SK-N-SH (cell line): ENCODE results near the gene GCNT3. TPM values are rescaled to one million over a fixed set of nuclear protein-coding genes. Genes with fewer than 3 reads are reported as not detected.

Experiments
- CTCF ChIA-PET: fragments of 300-600, 350-600 bp; formaldehyde crosslinking; extraction: SDS; loops from one replicate; lab custom pipeline; 2021; lab: Yijun Ruan, JAX
- POLR2A ChIA-PET: fragments of 350-600 bp; sonication (Branson Sonifier 250); formaldehyde crosslinking; extraction: SDS; loops from one replicate; lab custom pipeline; 2020; ENCODE audit warnings: antibody characterized with exemption, inconsistent platforms; lab: Yijun Ruan, JAX
- DNase-seq: peaks from one replicate; pipeline ENCODE4 v3.0.0; 2012
- H2AFZ ChIP-seq: fragments of 200-600 bp; sonication (generic); 2 replicates; pipeline ENCODE4 v1.8.1; 2016; ENCODE audit warnings: antibody characterized with exemption, mild to moderate bottlenecking, low read depth
- H3F3A ChIP-seq: fragments of 200-600 bp; sonication (generic); replicated peaks from 2 replicates; pipeline ENCODE3; 2016; ENCODE audit warnings: antibody characterized with exemption, mild to moderate bottlenecking; ENCODE audit not compliant: insufficient read depth
- H3K27ac ChIP-seq, 2 experiments: fragments of 200-500 bp in 1 of 2; fragments of 200-600 bp in 1 of 2; sonication (Bioruptor generic) in 1 of 2; sonication (generic), shearing (Covaris generic) in 1 of 2; 2 replicates each; pipeline versions ENCODE4 v1.5.1 to v1.6.1; 2014 to 2016; ENCODE audit warnings: low read depth in 2 of 2, inconsistent platforms in 1 of 2, low read length in 1 of 2, mild to moderate bottlenecking in 1 of 2, mixed read lengths in 1 of 2
- H3K27me3 ChIP-seq: fragments of 200-600 bp; sonication (generic), shearing (Covaris generic); 2 replicates; pipeline ENCODE4 v1.6.1; 2016; ENCODE audit warnings: mixed run types; ENCODE audit not compliant: insufficient read depth
- H3K36me3 ChIP-seq, 2 experiments: fragments of 200-500 bp in 1 of 2; fragments of 200-600 bp in 1 of 2; sonication (Bioruptor generic) in 1 of 2; sonication (generic) in 1 of 2; replicated peaks in 1 of 2; 2 replicates each; pipeline versions ENCODE3 to v1.5.1; 2014 to 2016; ENCODE audit warnings: low read length in 1 of 2, mild to moderate bottlenecking in 1 of 2; ENCODE audit not compliant: insufficient read depth in 2 of 2, control insufficient read depth in 1 of 2
- H3K4me1 ChIP-seq, 2 experiments: fragments of 200-500 bp in 1 of 2; fragments of 200-600 bp in 1 of 2; sonication (Bioruptor generic) in 1 of 2; sonication (generic), shearing (Covaris generic) in 1 of 2; 2 replicates each; pipeline versions ENCODE4 v1.5.1 to v1.6.1; 2014 to 2016; ENCODE audit warnings: low read depth in 1 of 2, low read length in 1 of 2, mixed run types in 1 of 2; ENCODE audit not compliant: insufficient read depth in 2 of 2, control insufficient read depth in 1 of 2
- H3K4me2 ChIP-seq: fragments of 200-600 bp; sonication (generic), shearing (Covaris generic); 2 replicates; pipeline ENCODE4 v1.6.1; 2017; ENCODE audit warnings: mixed run types
- H3K4me3 ChIP-seq, 2 experiments: fragments of 200-500 bp in 1 of 2; fragments of 200-600 bp in 1 of 2; sonication (Bioruptor generic) in 1 of 2; sonication (generic), shearing (Covaris generic) in 1 of 2; 2 replicates each; pipeline versions ENCODE4 v1.5.1 to v1.8.1; 2014 to 2016; ENCODE audit warnings: low read depth in 2 of 2, inconsistent platforms in 1 of 2, low read length in 1 of 2, mild to moderate bottlenecking in 1 of 2, mixed read lengths in 1 of 2, moderate library complexity in 1 of 2
- H3K79me2 ChIP-seq: fragments of 200-600 bp; sonication (generic); 2 replicates; pipeline ENCODE4 v1.8.1; 2017; ENCODE audit warnings: mild to moderate bottlenecking; ENCODE audit not compliant: insufficient read depth
- H3K9ac ChIP-seq: fragments of 200-600 bp; sonication (generic); 2 replicates; pipeline ENCODE4 v1.6.1; 2017; ENCODE audit warnings: mixed run types
- H3K9me2 ChIP-seq: fragments of 200-600 bp; sonication (generic); 2 replicates; pipeline ENCODE4 v1.6.1; 2017; ENCODE audit warnings: mixed run types
- H3K9me3 ChIP-seq: fragments of 200-600 bp; sonication (generic); 2 replicates; pipeline ENCODE4 v1.6.1; 2017; ENCODE audit warnings: mixed run types, mild to moderate bottlenecking, moderate library complexity
- H4K20me1 ChIP-seq: fragments of 200-600 bp; sonication (generic); 2 replicates; pipeline ENCODE4 v1.6.1; 2017; ENCODE audit warnings: mild to moderate bottlenecking, mixed run types; ENCODE audit not compliant: insufficient read depth
- CHD2 ChIP-seq: fragments of 150-350 bp; IDR thresholded peaks from 2 replicates; pipeline ENCODE4 v1.6.1; 2018; ENCODE audit warnings: low read length; ENCODE audit not compliant: partially characterized antibody
- ELF1 ChIP-seq: IDR thresholded peaks from 2 replicates; pipeline ENCODE4 v1.4.0; 2012
- EP300 ChIP-seq, 2 experiments: IDR thresholded peaks; 2 replicates each; pipeline versions ENCODE4 v1.4.0 to v1.6.1; 2012; ENCODE audit warnings: borderline replicate concordance in 1 of 2, low read depth in 1 of 2, low read length in 1 of 2
- EZH2phosphoT487 ChIP-seq: fragments of 200-600 bp; sonication (generic); IDR thresholded peaks from 2 replicates; pipeline ENCODE4 v1.6.1; 2017; ENCODE audit warnings: low read depth, mixed run types, mild to moderate bottlenecking, antibody characterized with exemption, moderate library complexity, borderline replicate concordance
- FOSL2 ChIP-seq: IDR thresholded peaks from 2 replicates; pipeline ENCODE4 v1.4.0; 2012; ENCODE audit warnings: low read depth, mild to moderate bottlenecking, moderate library complexity, borderline replicate concordance
- FOXJ3 ChIP-seq: sonication (generic); formaldehyde crosslinking; IDR thresholded peaks from 2 replicates; pipeline ENCODE4 v1.5.1; 2020; ENCODE audit warnings: mild to moderate bottlenecking, missing genetic modification reagents
- FOXM1 ChIP-seq: IDR thresholded peaks from 2 replicates; pipeline ENCODE4 v1.4.0; 2012; ENCODE audit warnings: low read depth, mild to moderate bottlenecking
- GABPA ChIP-seq: IDR thresholded peaks from 2 replicates; pipeline ENCODE4 v1.4.0; 2012; ENCODE audit warnings: low read depth, mild to moderate bottlenecking
- GATA2 ChIP-seq: sonication (generic); formaldehyde crosslinking; IDR thresholded peaks from 2 replicates; pipeline ENCODE4 v1.5.0; 2020; ENCODE audit warnings: mild to moderate bottlenecking, missing genetic modification reagents
- JUND ChIP-seq: IDR thresholded peaks from 2 replicates; pipeline ENCODE4 v1.4.0; 2012
- MEF2A ChIP-seq: IDR thresholded peaks from 2 replicates; pipeline ENCODE4 v1.4.0; 2012; ENCODE audit warnings: low read depth, borderline replicate concordance
- NFIC ChIP-seq: IDR thresholded peaks from 2 replicates; pipeline ENCODE4 v1.4.0; 2012; ENCODE audit warnings: borderline replicate concordance
- REST ChIP-seq: IDR thresholded peaks from 2 replicates; pipeline ENCODE4 v1.6.1; 2012; ENCODE audit warnings: mild to moderate bottlenecking, low read depth, low read length, moderate library complexity
- SIN3A ChIP-seq: IDR thresholded peaks from 2 replicates; pipeline ENCODE4 v1.6.1; 2012; ENCODE audit warnings: low read depth, mild to moderate bottlenecking, low read length, moderate library complexity, borderline replicate concordance
- TEAD4 ChIP-seq: IDR thresholded peaks from 2 replicates; pipeline ENCODE4 v1.4.0; 2012; ENCODE audit warnings: mild to moderate bottlenecking, borderline replicate concordance; ENCODE audit not compliant: insufficient read depth
- USF2 ChIP-seq: fragments of 150-350 bp; IDR thresholded peaks from 2 replicates; pipeline ENCODE4 v1.6.1; 2017; ENCODE audit warnings: antibody characterized with exemption, low read length, low read depth, borderline replicate concordance
- WGBS: methylation state at CpG from one replicate; pipeline ENCODE4 v1.1.6; 2017; ENCODE audit warnings: low lambda C conversion rate; 5-methylcytosine and 5-hydroxymethylcytosine counted together
- polyA plus RNA-seq, 3 experiments: library from polyadenylated mRNA; depleted of rRNA; stranded (reverse); fragments of >200 nt; gene quantifications; 2 replicates each; pipeline ENCODE4 v1.2.3, GENCODE V29; 2012
- TF ChIP-seq, protein P1 (sequence below): IDR thresholded peaks from 2 replicates; pipeline ENCODE4 v1.4.0; 2012; ENCODE audit warnings: low read depth, borderline replicate concordance
- TF ChIP-seq, protein P2 (sequence below): fragments of 200-600 bp; sonication (generic); IDR thresholded peaks from 2 replicates; pipeline ENCODE4 v1.6.1; 2017; ENCODE audit warnings: antibody characterized with exemption, mild to moderate bottlenecking, moderate library complexity

GCNT3 gene
- polyA plus RNA-seq, 1 of the 3 experiments (the other 2 are of a cell fraction): not detected

DNA sequence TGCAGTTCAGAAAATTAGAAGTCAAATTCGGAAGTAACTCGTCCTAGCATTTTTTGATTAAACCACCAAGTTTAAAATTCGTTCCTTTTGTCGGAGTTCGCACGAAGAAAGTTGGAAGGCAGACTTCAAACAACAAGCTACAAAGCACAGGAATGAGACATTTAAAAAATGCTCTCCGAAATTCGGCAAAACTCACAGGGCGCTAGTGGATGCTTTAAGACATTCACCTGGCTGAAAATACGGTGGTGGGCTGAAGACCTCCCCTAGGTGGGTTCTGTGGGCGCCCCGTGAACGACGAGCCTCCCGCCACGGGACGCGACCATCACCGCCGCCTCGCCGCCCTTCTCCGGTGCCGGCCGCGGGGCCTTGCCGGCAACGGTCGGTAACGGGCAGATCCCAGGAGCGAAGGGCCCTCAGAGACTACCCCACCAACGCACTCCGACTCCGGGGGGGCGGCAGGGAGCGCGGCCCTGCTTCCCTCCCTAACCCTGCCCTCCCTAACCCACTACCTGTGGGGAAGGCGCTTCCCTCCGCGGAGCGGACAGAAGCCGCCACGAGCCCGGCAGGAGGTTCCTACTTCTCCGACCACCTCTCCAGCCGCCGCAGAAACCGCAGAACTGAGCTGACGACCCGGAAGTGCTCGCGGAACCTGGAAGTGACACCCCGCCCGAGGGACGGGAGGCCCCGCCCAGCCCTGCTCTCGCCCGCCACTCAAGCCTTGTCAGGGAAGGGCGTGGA lies 45.5 kb downstream of the GCNT3 start, which contains the start of gene GTF2A2 (continued):
- TF ChIP-seq GABPA (peak; percentile 89), NFIC (no peak), EP300 (IDR thresholded peaks at IDR 0.05; ENCODE audit: borderline replicate concordance in 1 of 2, low read depth in 1 of 2, low read length in 1 of 2) (peak in 1 of 2 experiments; percentile 42; a peak in 2 of 4 replicates), FOXJ3 (CRISPR knock-in tag) (no peak), USF2 (no peak), FOSL2 (no peak), TEAD4 (0 out of 2 replicates have a peak, but pooled peaks have one; percentile 10), FOXM1 (0 out of 2 replicates have a peak, but pooled peaks have one; percentile 43), MEF2A (no peak), SIN3A (peak; percentile 74; the same call in 1 of the 2 replicates)
- TF ChIP-seq, protein P1, sequence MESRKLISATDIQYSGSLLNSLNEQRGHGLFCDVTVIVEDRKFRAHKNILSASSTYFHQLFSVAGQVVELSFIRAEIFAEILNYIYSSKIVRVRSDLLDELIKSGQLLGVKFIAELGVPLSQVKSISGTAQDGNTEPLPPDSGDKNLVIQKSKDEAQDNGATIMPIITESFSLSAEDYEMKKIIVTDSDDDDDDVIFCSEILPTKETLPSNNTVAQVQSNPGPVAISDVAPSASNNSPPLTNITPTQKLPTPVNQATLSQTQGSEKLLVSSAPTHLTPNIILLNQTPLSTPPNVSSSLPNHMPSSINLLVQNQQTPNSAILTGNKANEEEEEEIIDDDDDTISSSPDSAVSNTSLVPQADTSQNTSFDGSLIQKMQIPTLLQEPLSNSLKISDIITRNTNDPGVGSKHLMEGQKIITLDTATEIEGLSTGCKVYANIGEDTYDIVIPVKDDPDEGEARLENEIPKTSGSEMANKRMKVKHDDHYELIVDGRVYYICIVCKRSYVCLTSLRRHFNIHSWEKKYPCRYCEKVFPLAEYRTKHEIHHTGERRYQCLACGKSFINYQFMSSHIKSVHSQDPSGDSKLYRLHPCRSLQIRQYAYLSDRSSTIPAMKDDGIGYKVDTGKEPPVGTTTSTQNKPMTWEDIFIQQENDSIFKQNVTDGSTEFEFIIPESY: no peak

GRCh38 chr15:59657635-59658125 lies 46.1 kb downstream of the GCNT3 start:
- POLR2A ChIA-PET: interaction anchor here (0.8 to 1.3 kb wide), 4 partner anchors 8 to 31 kb away, joined by 3 to 5 read pairs (median 3); partner anchors contain the start of gene BNIP2
- peak overlapping the region; percentile 94; the same call in 1 of the 2 replicates for H3K9ac ChIP-seq
- peak overlapping the region; percentile 92 to 94; a peak in 3 of 4 replicates for H3K4me3 ChIP-seq
- DNase-seq: no peak
- H3K79me2 ChIP-seq: peaks cover 46% of the 10 kb centered on the region
- H3K36me3 ChIP-seq: peaks cover 41 to 51% of the 10 kb centered on the region in 2 experiments
- peaks cover 45% of the 10 kb centered on the region for H3F3A ChIP-seq
- peak overlapping the region; percentile 83; the same call in 1 of the 2 replicates for H3K4me2 ChIP-seq
- peak overlapping the region; percentile 26 to 72; a peak in 3 of 4 replicates for H3K27ac ChIP-seq
- TF ChIP-seq, protein P2, sequence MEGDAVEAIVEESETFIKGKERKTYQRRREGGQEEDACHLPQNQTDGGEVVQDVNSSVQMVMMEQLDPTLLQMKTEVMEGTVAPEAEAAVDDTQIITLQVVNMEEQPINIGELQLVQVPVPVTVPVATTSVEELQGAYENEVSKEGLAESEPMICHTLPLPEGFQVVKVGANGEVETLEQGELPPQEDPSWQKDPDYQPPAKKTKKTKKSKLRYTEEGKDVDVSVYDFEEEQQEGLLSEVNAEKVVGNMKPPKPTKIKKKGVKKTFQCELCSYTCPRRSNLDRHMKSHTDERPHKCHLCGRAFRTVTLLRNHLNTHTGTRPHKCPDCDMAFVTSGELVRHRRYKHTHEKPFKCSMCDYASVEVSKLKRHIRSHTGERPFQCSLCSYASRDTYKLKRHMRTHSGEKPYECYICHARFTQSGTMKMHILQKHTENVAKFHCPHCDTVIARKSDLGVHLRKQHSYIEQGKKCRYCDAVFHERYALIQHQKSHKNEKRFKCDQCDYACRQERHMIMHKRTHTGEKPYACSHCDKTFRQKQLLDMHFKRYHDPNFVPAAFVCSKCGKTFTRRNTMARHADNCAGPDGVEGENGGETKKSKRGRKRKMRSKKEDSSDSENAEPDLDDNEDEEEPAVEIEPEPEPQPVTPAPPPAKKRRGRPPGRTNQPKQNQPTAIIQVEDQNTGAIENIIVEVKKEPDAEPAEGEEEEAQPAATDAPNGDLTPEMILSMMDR: no peak
- TF ChIP-seq JUND (no peak), CHD2 (no peak), EZH2phosphoT487 (no peak), GATA2 (CRISPR knock-in tag) (no peak), FOSL2 (no peak), REST (no peak), ELF1 (no peak)
- TF ChIP-seq, all 33 proteins: peak for 0
- H4K20me1 ChIP-seq: peaks cover 17% of the 10 kb centered on the region
- H3K9me3 ChIP-seq: no peaks in the 10 kb centered on the region
- 56% methylated on average over 22 of the region's 23 CpGs for WGBS
- peak overlapping the region; percentile 91 for H2AFZ ChIP-seq
- H3K9me2 ChIP-seq: no peaks in the 10 kb centered on the region
- H3K4me1 ChIP-seq: peaks cover 8 to 9% of the 10 kb centered on the region in 2 experiments; a peak in 3 of 4 replicates
- no peaks in the 10 kb centered on the region for H3K27me3 ChIP-seq
- CTCF ChIA-PET: interaction anchor here (1.0 to 2.9 kb wide), 3 partner anchors 10 to 129 kb away, joined by 3 to 13 read pairs (median 3); no protein-coding TSS in a partner anchor
